Ovary (tissue), 3 donors: ENCODE results near the gene PHLDB1.

Experiments
- CTCF ChIP-seq, 3 donors: fragments of 450-650 bp in 2 of 3; fragments of 200-600 bp in 1 of 3; IDR thresholded peaks; one replicate each; pipeline versions ENCODE4 v1.5.1 to v1.8.0; 2016 to 2022; ENCODE audit warnings: antibody characterized with exemption in 3 of 3, mild to moderate bottlenecking in 1 of 3
- POLR2A ChIP-seq: fragments of 450-650 bp; IDR thresholded peaks from one replicate; pipeline ENCODE4 v1.6.1; 2017; ENCODE audit warnings: antibody characterized with exemption, mild to moderate bottlenecking, moderate library complexity
- donor health status: DM: no; HTN: no; CAD: no.

GRCh38 chr11:118646393-118646792, 39.0 kb downstream of the PHLDB1 start:
- TF ChIP-seq CTCF (IDR thresholded peaks at IDR 0.05) (no peak), POLR2A (no peak)
